Brain microvascular endothelial cell (primary cell): Measurements from ENCODE around the gene CERS6.

Source experiments
- DNase-seq: peaks from one replicate; pipeline ENCODE4 v3.0.0-alpha.2; 2020
- H3K27ac ChIP-seq: fragments of 250-450 bp; sonication (Bioruptor Pico); 2 replicates; pipeline ENCODE4 v1.5.1; 2020; ENCODE audit warnings: mild to moderate bottlenecking, moderate library complexity
- H3K27me3 ChIP-seq: fragments of 250-450 bp; sonication (Bioruptor Pico); replicated peaks from 2 replicates; pipeline ENCODE4 v1.5.1; 2020; ENCODE audit warnings: mild to moderate bottlenecking
- H3K36me3 ChIP-seq: fragments of 250-450 bp; sonication (Bioruptor Pico); replicated peaks from 2 replicates; pipeline ENCODE4 v1.5.1; 2020; ENCODE audit warnings: mild to moderate bottlenecking
- H3K4me3 ChIP-seq: 2 replicates; pipeline ENCODE4 v1.5.1; 2011; ENCODE audit warnings: low read depth, mild to moderate bottlenecking, control low read depth, low read length, moderate library complexity
- CTCF ChIP-seq: IDR thresholded peaks from 2 replicates; pipeline ENCODE4 v1.5.1; 2011; ENCODE audit warnings: low read depth, mild to moderate bottlenecking, moderate library complexity, low read length, control low read depth, inconsistent platforms; ENCODE audit errors: missing control alignments
- in situ Hi-C: cut with HindIII; loops from 2 replicates; pipeline ENCODE4 v1.10.0; 2017; ENCODE audit warnings: low sequenced_read_pairs, low pct_ligation_motif_present

CERS6 gene

GRCh38 chr2:168716839-168717238 lies 260.8 kb downstream of the CERS6 start:
- DNase-seq, result no peak
- no peak for TF ChIP-seq CTCF
- no peak overlapping the region for H3K27ac ChIP-seq
- no peaks in the 10 kb centered on the region for H3K27me3 ChIP-seq
- no peaks in the 10 kb centered on the region for H3K36me3 ChIP-seq
- no peak overlapping the region for H3K4me3 ChIP-seq
- in situ Hi-C loops, result no loop called here

- no peak overlapping the region for H3K4me3 ChIP-seq
- in situ Hi-C loops, result no loop called here
- no peak for TF ChIP-seq CTCF
These were observed 261.9 kb downstream of the CERS6 start for GRCh38 chr2:168717790-168718502.

GRCh38 chr2:168718622-168719021 lies 262.6 kb downstream of the CERS6 start:
- Histone ChIP-seq H3K27ac (no peak overlapping the region), H3K4me3 (no peak overlapping the region), H3K27me3 (no peaks in the 10 kb centered on the region), H3K36me3 (no peaks in the 10 kb centered on the region)
- DNase-seq, result no peak
- TF ChIP-seq CTCF, result no peak
- in situ Hi-C loops, result no loop called here

More at GRCh38 chr2:168717790-168718502, 261.9 kb downstream of the CERS6 start:
- Histone ChIP-seq H3K36me3 (no peaks in the 10 kb centered on the region), H3K27ac (no peak overlapping the region), H3K27me3 (no peaks in the 10 kb centered on the region)
- DNase-seq, result no peak

- DNase-seq, result no peak
- no peak for TF ChIP-seq CTCF
- no peak overlapping the region for H3K4me3 ChIP-seq
- H3K27me3 ChIP-seq, result no peaks in the 10 kb centered on the region
- H3K36me3 ChIP-seq, result no peaks in the 10 kb centered on the region
- in situ Hi-C loops, result no loop called here
- H3K27ac ChIP-seq, result no peak overlapping the region
These were observed 263.4 kb downstream of the CERS6 start for GRCh38 chr2:168719446-168719845.

GRCh38 chr2:168722592-168722991 lies 266.5 kb downstream of the CERS6 start:
- H3K36me3 ChIP-seq, result no peaks in the 10 kb centered on the region
- H3K27me3 ChIP-seq, result no peaks in the 10 kb centered on the region
- DNase-seq, result peak; percentile 54
- TF ChIP-seq CTCF, result no peak
- no peak overlapping the region for H3K4me3 ChIP-seq
- in situ Hi-C loops, result no loop called here
- no peak overlapping the region for H3K27ac ChIP-seq
